GDM1 (cell line): ENCODE measurements around the gene BUB3.

ENCODE experiments used
- DNase-seq: peaks from one replicate; lab custom pipeline; 2025; lab: John Stamatoyannopoulos, UW

BUB3 gene

DNA sequence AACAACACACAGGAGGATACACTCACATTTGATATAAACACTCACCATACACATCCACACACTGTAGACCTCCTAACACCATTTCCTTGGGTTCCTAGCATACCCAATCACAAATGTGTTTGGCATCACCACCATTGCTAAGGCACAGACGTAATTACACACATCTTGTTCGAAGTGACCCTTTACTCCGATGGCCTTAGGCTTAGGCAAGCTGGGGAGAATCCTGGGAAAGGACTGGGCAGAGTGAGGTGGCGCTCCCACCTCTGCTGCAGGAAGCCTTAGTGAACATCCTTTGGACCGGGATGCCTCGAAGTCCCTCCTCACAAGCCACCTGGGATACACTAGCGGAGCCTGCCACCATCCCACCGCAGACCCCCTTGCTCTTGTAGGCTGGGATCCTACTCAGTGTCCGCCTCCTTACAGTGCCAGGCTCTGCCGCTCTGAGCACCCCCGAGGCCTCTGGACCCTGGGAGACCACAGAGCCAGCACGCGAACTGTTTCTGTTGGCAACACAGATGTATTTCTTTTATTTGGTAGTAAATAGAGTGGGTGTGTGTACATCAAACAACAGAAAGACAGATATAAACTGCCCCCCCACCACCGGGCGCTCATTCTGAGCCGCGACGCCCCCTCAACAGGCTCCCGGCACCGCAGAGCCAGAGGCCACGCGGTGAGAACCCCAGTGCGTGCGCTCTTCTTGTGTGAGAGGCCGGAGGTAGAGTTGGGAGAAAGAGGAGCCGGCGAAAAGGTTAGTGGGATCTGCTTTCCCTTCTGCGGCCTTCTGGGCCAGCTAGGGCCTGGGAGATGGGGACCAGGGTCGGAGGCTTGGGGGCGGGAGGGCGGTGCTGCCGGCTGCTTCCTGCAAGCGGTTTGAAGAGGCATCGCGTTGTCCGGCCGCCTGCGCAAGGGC is 12.2 kb upstream of the BUB3 start:
- DNase-seq: no peak

DNA sequence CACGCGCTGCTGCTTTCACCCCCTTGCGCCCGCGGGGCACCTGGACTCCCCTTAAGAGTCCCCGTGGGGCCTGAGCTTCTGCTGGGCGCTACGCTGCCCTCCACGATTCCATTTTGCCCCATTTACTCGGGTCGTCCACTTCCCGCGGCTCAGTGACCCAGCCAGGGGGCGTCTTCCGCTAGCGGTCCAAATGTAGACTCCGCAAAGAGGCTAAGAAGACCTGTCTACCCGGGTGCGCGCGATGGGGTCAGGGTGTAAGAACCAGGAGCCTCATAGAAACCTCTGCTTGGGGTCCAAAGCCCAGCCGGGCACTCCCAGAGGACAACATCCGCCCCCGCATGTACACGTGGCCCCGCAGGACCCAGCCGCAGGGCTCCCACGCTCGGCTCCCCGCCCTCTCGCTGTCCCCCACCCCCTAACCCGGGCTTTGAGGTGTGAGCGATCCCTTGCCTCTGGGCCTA is 11.5 kb upstream of the BUB3 start:
- no peak for DNase-seq

DNA sequence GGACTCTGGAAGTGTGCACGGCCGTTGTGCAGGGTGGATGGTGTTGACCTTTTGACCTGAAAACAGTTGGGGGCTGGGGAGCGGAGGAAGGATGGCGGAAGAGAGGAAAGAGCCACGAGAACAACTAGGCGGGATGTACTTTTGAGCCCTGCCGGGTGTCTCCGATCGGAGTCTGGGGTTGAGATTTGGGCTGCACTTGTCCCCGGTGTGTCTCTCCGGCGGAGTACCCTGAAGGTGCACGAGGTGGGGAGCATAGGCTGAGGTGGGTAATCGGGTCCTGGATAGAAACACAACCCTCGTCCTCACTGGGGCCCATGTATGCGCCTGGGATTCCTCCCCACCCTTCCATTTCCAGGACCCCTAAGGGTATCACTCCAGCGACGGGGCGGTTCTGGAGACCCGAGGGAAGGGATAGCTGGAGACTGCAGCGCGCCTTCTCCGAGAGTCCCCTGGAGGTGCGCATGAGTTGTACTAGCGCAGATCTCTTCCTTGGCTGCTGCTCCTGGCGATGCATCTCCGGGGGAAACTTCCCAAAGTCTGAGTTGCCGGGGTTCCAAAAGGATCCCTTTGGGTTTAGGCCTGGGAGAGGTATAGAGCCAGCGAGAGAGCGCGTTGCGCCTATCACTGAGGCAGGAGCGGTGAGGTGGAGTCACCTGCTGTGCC is 10.9 kb upstream of the BUB3 start:
- DNase-seq: no peak

DNA sequence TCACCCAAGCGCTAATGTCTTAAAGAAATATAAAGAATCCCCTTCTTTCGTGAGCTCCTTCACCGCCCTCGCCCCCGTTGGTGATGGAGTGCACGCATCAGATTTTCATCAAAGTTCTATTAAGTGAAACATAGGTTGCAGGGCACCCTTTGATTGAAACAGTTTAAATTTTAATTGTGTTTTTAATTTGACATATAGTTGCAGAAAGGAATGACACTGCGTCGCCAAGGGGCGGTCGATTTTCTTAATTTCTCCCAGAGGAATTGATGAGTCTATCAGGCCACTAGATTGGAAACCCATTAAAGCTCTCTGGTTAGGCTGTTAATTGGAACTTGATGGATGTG is 10.4 kb upstream of the BUB3 start:
- no peak for DNase-seq

DNA sequence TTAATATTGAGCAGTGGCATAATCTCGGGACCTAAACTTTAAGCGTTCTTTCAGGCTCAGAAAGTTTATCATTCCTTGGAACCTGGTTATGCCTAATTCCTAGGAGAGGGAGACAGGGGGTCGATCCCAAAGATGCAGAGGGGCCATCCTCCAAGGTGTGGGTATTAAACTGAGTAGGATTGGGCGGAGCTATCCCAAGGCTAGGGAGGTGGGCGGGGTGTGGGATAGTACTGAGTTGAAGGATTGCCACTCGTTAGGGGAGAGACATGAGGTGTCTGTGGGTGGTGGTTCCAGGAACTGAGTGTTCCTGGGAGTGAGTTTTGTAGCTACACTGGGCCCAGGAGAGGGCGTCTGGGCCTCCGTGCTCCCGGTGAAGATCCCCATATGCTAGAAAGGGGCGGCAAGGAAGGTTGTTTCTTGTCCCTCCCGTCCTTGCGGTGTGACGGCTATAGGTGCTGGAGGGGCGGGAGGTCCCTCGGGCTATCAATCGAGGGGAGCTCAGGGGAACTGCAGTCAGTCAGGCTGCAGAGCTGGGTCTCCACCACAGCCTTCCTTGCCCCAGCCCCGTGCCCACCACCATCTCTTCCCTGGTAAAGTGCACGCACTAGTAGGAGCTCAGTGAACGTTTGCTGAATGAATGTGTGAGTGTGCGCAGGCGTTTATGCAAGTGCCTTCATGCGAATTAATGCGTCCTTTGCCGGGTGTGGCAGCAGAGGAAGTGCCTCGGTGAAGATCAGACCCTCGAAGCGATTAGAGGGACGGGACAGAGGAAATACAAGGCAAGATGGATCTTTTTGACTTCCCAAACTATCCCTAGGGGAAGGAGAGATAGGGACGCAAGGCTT is 9.3 kb upstream of the BUB3 start:
- no peak for DNase-seq

DNA sequence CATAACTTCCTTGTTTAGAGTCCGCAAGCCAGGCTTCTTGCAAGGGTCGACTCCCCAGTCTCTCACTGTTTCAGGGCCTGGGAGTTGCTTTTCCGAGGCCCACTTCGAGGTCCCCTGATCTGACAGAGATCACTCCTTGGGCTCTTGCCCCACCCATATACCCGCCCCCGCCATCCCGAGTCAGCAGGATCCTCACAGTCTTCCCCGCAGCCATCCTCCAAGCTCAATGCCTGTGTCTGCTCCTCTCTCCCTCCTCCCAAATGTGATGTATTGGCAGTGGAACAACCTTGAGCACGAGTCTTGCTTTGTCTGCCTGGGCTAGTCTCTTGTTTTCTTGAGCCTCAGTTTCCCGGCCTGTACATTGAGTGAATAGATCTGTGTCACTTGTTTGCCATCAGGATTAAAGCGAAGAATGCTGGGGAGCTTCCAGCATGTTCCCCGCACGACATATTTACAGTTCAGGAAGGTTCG is 8.6 kb upstream of the BUB3 start:
- DNase-seq: no peak

DNA sequence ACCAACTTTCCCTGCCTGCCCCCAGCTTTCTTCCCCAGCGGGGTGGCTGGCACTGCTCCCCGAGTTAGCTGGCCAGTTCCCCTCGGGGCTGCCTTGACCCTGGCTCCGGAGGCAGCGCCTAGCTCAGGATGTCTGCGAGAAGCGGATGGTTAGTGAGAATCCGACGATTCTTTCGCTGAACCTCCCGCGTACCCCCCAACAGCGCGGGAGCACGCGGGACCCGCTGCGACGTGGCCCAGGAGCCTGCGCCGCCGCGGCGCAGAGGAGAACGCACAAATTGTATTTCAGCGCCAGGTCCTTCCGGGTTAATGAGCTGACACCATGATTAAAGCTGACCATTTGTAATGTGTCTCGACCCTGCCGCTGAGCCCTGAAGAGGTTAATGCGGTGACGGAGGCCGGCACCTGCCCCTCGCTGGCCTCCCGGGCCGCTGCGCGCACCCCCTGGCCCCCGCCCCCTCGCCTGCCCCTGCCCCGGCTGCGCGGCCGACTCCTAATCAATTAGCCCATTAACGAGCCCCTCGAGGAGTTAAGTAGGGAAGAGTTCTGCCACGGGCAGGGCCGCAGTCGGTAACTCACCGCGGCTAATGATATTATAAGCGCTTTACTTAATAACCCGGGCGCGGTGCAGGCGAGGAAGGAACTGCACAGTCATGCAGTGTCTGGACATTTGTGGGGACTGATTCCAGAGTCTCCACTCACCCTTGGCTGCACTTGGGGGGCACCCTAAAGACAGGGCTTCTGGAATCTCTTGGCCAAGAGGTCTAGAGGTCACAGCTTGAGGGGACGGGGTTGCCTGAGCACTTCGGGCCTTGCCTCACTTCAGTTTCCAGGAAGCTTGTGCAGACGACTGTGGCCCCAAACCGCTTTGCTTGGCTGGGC is 7.9 kb upstream of the BUB3 start:
- no peak for DNase-seq

DNA sequence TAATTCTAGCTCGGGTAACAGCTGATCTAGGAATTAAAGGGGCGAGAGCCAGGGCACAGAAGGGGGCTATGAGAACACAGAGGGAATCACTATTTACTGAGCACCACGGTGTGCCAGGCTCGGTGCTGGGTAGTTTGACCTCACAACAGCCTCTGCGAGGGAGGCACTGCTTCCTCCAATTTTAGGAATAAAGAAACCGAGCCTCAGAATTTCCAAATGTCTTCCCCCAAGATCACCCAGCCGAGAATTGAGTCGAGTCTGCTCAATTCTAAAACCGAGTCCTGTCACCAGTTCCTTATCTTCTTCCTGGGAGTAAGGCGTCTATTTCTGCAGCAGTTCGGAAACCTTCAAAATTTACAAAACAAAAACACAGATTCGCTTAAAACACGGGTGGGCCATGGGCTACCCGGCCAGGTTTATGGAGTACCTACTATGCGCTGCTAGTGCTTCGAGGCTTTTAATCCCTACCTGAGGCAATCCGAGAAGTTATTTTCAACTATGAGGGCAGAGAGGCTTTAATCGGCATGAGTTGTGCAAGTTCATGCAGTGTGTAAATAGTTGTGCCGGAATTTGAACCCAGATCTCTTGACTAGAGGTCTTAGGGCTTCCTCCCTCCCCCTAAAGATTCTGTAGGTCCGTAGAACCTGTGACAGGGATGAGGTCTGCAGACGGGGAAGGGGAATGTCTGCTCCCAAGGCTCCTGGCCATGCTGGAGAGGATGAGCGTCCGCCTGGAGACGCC is 7.1 kb upstream of the BUB3 start:
- no peak for DNase-seq

DNA sequence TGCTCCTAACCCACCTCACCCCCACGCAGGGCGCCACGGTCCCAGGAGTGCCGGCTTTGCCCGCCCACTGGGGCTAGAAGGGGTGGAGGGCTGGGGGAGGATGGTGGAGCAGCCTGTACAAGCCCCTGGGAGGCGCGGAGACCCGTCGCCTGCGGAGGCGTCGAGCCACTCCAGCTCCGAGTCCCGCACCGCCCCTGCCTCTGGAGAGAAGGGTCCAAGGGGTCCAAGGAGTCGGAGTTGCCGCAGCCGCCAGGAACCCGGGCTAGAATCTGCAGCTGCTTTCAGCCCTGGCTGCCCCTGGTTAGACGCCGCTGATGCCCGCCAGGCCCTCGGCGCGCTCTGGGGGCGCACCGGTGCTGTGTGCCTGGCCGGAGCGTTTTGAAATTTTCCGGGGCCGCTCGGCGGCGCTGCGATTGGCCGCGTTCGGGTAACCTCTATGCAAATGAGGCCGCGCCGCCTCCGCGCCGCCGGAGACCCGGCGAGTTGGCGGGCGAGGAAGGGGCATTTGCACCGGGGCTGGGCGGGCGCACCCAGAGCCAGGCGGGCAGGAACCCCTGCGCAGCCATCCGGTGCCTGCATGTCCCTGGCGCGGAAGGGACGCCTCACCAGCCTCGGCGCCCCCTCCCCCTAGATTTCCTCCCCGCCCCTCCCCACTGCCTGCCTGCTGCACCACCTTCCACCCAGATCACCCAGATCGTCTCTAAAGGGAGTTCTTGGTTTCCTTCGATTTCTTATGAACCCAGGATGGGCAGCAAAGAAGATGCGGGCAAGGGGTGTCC is 6.4 kb upstream of the BUB3 start, which contains the start of gene HMX2:
HMX2 (plus strand) TSS at position 502 of the 779 bp plus-strand sequence; CDS start at position 745, 243 bp downstream.
- no peak for DNase-seq

DNA sequence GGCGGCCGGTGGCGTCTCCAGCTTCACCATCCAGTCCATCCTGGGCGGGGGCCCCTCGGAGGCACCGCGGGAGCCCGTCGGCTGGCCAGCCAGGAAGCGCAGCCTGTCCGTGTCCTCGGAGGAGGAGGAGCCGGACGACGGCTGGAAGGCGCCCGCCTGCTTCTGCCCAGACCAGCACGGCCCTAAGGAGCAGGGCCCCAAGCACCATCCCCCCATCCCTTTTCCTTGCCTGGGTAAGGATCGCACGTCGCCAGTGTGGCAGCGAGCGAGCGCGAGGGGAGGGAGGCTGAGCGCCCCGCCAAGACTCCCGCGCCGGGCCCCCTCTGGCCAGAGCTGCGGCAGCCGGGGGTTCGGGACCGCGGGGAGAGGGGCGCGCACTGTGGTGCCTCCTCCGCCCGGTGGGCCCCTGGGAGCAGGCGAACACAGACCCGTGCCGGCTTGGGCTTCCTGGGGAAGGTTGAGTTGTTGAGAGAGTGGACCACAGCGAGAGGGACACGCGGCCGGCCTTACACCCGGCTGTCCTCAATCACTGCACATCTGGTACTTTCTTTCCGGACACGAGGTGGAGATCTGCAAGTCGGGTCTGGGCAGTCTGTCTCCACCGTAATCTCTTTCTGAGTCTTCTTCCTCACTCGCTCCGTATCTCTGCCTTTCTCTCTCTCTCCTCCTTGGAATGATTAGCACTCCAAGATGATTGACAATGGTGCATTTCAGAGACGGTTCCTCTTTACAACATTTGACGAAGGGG is 5.6 kb upstream of the BUB3 start:
- DNase-seq: no peak

DNA sequence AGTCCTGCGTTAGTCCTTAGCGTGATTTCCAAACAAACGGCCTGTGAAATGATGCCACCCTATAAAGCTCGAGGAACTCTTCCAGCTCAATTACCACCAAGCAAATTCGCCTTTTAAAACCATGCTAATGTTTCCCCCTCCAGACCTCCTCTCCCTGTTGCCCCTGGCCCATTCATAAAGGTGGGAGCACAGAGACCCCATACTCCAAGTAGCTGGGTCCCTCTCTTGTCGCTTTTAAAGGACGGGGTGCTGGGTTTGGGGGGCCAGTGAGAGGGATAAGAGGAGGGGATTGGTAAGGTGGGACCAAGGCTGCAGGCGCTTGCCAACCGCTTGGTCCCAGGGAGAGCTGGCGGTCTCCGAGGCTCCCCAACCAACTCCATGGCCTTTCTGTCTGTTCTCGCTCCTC is 5.0 kb upstream of the BUB3 start:
- no peak for DNase-seq

DNA sequence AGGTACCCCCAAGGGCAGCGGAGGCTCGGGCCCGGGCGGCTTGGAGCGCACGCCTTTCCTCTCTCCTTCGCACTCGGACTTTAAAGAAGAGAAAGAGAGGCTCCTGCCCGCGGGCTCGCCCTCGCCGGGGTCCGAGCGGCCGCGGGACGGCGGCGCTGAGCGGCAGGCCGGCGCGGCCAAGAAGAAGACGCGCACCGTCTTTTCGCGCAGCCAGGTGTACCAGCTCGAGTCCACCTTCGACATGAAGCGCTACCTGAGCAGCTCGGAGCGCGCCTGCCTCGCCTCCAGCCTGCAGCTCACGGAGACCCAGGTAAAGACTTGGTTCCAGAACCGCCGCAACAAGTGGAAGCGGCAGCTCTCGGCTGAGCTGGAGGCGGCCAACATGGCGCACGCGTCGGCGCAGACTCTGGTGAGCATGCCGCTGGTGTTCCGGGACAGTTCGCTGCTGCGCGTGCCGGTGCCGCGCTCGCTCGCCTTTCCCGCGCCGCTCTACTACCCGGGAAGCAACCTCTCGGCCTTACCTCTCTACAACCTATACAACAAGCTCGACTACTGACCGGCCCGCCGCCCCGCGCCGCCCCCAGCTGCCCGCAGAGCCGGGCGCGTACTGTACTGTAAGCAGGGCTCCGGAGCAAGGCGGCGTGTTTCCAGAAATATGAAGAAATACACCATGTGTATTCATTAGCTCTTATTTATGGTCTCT is 4.5 kb upstream of the BUB3 start:
- DNase-seq: no peak

DNA sequence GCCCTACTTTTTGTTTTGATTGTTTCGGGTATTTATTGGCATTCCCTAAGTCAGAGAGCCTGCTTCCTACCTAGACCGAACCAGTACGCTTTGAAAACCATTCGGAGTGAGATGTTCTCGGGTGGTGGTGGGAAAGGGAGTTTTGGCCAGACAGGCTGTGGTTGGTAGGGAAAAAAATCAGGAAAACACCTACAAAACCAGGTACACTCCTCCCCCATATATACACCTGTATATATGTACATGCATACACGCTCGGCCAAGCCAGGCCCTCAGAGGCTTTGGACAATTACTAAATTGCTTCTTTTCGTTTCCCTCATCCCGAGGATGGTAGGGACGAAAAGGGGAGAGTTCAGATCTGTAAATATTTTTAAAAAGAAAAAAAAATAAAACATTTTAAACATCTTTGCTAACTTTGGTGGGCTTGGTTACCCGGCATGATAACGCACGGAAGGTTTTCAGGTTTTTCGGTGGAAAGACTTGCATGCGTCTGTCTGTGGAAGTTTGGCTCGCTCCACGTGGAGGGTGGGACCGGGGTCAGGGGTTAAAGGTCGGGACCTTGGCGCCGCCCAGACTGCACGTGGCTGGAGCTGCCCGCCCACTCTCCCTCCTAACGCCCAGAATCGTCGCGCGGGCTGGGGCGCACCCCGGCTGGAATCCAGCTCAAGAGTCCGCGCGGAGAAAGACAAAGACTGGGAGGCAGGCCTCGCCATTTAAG is 3.8 kb upstream of the BUB3 start:
- no peak for DNase-seq

DNA sequence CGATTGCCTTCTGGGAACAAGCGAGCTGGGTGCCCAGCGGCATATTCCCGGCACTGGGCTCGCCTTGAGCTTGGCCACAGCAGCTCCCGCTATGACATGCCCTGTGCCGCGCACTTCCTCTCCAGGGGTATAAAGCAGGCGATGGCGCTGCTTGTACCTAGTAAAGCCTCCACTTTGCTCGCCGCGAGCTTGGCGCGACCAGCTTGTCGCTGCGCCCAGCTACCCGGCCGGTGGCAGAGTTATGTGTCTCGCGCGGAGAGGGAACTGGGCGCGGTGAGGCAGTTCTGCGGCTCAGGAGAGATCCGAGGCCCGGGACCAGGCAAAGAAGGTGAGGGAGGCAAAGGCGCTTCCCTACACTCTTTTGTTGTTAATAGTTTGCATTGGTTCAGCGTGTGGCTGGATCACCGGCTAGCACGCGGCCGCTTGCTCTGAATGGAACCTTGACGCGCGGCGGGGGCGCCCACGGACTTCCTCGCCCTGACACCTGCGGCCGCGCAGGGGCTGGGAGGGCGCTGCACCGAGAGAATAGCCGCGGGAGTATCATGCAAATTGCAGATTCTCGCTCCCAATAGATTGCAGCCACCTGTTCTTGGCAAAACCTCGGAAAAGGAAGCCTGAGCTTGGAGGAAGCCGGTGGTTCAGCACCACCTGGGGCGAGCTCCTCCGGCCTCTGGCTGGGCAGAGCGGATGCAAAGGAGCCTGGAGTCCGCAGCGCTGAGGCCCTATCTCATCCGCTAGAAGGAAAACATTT is 3.0 kb upstream of the BUB3 start:
- peak; percentile 28 for DNase-seq

DNA sequence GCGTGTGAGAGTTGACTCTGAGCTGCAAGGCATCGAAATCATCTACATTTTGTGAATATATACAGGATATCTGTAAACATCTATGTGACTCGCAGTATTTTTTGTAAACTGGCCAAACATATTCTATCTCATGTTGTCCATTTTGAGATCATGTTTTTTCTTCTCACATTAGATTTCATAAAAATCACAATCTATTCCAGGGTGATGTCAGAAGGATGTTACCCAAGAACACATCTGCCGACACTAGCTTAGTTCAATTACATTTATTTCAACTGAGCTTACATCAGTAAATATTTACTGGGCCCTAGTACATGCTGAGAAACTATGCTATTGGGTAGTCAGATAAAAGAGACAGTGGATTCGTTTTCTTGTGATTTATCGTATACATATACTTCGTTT is 2.5 kb upstream of the BUB3 start:
- no peak for DNase-seq

DNA sequence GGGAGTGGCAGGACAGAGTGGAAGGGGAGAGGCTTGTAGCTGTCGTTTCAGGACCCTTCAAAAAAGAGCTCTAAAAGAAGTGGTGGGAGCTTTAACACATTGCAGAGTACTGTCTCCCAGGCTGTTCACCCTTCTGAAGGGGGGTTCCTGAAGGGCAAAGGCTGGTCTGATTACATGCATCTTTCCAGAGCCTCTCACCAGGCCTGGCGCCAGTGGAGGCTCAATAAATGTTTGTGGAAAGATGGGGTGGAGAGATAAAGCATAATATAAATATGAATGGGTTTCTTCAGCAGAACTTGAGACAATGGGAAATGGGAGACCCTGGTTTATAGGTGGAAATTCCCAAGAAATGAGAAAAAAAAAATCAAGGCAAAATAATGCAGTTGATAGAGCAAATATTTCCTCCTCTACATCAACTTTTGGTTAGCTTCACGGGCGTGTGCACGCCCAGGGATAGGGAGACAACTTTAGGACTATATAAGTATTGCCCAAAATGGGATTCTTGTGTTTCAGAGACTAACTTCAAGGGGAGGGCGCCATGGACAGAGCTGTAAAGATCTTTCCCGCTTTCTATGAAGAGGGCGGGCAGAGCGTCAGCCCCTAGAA is 613 bp upstream of the BUB3 start:
- DNase-seq: no peak
